ENCODE results near the gene NOP56. TPM values are rescaled to one million over a fixed set of nuclear protein-coding genes. Genes with fewer than 3 reads are reported as not detected.

NOP56 gene
- total RNA-seq, 4 donors from 2014 or later = 73.0 to 174 (median 137) TPM

DNA sequence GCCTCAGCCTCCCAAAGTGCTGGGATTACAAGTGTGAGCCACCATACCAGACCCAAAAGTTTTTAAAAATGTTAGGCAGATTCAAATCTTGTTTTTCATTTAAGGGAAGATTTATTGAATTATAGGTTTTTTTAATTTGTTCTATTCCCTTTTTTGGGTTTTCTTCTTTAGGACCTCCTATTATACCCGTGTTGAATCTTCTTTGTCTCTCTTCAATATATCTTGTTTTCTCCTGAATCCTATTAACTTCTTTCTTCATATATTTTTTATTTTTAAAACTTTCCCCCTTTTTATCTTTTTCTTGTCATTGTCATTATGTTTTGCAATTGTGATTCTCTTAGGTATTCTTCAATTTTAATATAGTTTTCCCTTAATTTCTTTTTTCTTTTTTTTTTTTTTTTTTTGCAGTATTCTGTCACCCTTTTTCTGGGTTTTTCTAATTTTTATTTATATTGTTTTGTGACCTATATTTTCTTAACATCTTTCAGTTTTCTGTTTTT, 45.9 kb upstream of the NOP56 start:
- intact Hi-C loops (cut with DNase I) = no loop called here

DNA sequence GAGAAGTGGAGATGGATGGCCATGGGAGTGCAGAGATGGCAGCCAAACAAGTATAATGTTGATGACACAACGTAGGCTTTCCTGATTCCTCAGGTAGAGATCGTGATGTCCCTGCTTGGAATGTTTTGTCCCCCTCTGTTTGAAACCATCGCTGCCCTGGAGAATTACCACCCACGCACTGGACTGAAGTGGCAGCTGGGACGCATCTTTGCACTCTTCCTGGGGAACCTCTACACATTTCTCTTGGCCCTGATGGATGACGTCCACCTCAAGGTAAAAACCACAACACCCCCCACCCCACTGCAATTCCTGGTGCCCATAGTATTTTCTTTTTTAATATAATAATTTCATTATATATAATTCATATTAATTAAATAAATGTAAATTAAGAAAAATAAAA, 42.1 kb upstream of the NOP56 start:
- DNase-seq = no peak
- Histone ChIP-seq H3K4me1 (no peaks in the 10 kb centered on the region), H3K27ac (no peak overlapping the region), H3K4me3 (no peak overlapping the region), H3K27me3 (peaks cover 0 to 38% (median 0%) of the 10 kb centered on the region in 4 donors), H3K9me3 (peaks cover 0 to 22% (median 0%) of the 10 kb centered on the region in 3 donors), H3K36me3 (no peaks in the 10 kb centered on the region)
- whole genome bisulfite sequencing, 2 donors = 71 to 83% methylated on average over 5 to 6 of the region's 6 CpGs
- TF ChIP-seq CTCF (IDR thresholded peaks at IDR 0.05) (no peak), POLR2A (IDR thresholded peaks at IDR 0.05) (no peak)
- intact Hi-C loops (cut with DNase I) = no loop called here

More for the DNA sequence above, 45.9 kb upstream of the NOP56 start:
- H3K27ac ChIP-seq = no peak overlapping the region
- H3K9me3 ChIP-seq = peaks cover 0 to 22% (median 0%) of the 10 kb centered on the region in 3 donors
- no peak for TF ChIP-seq CTCF (IDR thresholded peaks at IDR 0.05)
- TF ChIP-seq POLR2A (IDR thresholded peaks at IDR 0.05) = no peak
- no peaks in the 10 kb centered on the region for H3K36me3 ChIP-seq
- H3K4me1 ChIP-seq = peaks cover 0 to 4% (median 0%) of the 10 kb centered on the region in 3 donors
- no peak for DNase-seq
- H3K4me3 ChIP-seq = no peak overlapping the region
- WGBS, 2 donors = 77 to 94% methylated on average over 1 of the region's 1 CpG
- peaks cover 0 to 22% (median 0%) of the 10 kb centered on the region in 4 donors for H3K27me3 ChIP-seq

- intact Hi-C loops (cut with DNase I) = no loop called here
- DNase-seq = no peak
Measured at GRCh38 chr20:2610941-2611720, 41.3 kb upstream of the NOP56 start.

GRCh38 chr20:2612073-2612472, 40.4 kb upstream of the NOP56 start:
- no peak for DNase-seq
- H3K9me3 ChIP-seq = peaks cover 0 to 8% (median 0%) of the 10 kb centered on the region in 3 donors
- H3K4me1 ChIP-seq = no peaks in the 10 kb centered on the region
- 77 to 79% methylated on average over 3 of the region's 3 CpGs for WGBS, 2 donors
- TF ChIP-seq POLR2A (IDR thresholded peaks at IDR 0.05) (no peak), CTCF (IDR thresholded peaks at IDR 0.05) (no peak)
- no peaks in the 10 kb centered on the region for H3K36me3 ChIP-seq
- H3K4me3 ChIP-seq = no peak overlapping the region
- peaks cover 0 to 42% (median 0%) of the 10 kb centered on the region in 4 donors for H3K27me3 ChIP-seq
- intact Hi-C loops (cut with DNase I) = no loop called here
- H3K27ac ChIP-seq = no peak overlapping the region

More at GRCh38 chr20:2610941-2611720, 41.3 kb upstream of the NOP56 start:
- Histone ChIP-seq H3K4me3 (no peak overlapping the region), H3K9me3 (peaks cover 0 to 15% (median 0%) of the 10 kb centered on the region in 3 donors), H3K36me3 (no peaks in the 10 kb centered on the region), H3K27ac (no peak overlapping the region), H3K4me1 (no peaks in the 10 kb centered on the region), H3K27me3 (peaks cover 0 to 38% (median 0%) of the 10 kb centered on the region in 4 donors)
- TF ChIP-seq CTCF (IDR thresholded peaks at IDR 0.05) = no peak
- 44 to 49% methylated on average over 6 of the region's 6 CpGs for WGBS, 2 donors

DNA sequence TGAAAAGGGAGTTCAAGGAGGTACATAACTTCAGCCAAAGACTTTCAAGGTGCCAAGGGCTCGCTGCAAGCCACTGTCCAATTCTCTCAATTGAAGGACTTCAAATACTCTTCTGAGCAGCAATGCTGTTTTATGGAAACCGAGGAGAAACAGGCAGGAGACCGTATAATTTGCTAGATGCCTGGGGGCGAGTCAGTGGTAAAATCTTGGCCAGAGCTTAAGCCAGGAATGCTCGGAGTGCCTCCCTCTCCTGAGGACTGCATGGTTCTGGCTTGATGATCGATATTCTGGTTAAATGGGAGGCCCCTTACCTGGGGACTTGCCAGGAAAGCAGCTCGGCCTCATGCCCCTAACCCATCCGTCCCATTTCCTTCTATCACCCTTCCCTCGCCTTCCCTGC, 35.8 kb upstream of the NOP56 start:
- no peaks in the 10 kb centered on the region for H3K36me3 ChIP-seq
- no peaks in the 10 kb centered on the region for H3K4me1 ChIP-seq
- H3K27ac ChIP-seq = no peak overlapping the region
- 67% methylated on average over 9 of the region's 9 CpGs for WGBS, 2 donors
- H3K9me3 ChIP-seq = no peaks in the 10 kb centered on the region
- peaks cover 0 to 50% (median 0%) of the 10 kb centered on the region in 4 donors for H3K27me3 ChIP-seq
- intact Hi-C loops (cut with DNase I) = no loop called here
- no peak for TF ChIP-seq CTCF (IDR thresholded peaks at IDR 0.05)
- TF ChIP-seq POLR2A (IDR thresholded peaks at IDR 0.05) = no peak
- DNase-seq = no peak
- no peak overlapping the region for H3K4me3 ChIP-seq
